ENCODE results near the gene CEND1. TPM values are rescaled to one million over a fixed set of nuclear protein-coding genes. Genes with fewer than 3 reads are reported as not detected.

Gene CEND1
- total RNA-seq, 4 donors from 2014 or later, result 0.17 to 2.9 (median 0.58) TPM

DNA sequence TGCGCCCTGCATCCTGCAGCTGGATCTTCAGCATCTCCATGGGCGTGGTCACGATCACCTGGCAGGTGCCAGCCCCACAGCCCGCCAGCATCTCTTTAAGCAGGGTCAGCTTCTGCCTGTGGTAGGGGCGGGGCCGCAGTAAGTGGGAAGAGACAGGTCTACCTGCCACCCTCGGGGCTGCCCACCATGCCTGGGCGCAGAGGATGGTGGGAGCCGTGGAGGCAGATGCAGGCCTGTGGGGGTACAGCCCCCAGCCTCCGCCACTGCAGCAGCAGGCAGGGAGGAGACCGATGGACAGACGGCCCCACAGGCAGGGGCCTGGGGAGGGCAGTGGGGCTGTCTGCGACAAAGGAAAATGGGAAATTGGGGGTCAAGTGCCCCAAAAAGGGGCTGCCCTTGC, 3.0 kb upstream of the CEND1 start:
- TF ChIP-seq EP300 (IDR thresholded peaks at IDR 0.05) (no peak), POLR2A (IDR thresholded peaks at IDR 0.05) (no peak), POLR2AphosphoS5 (IDR thresholded peaks at IDR 0.05) (no peak)
- TF ChIP-seq, protein P1, sequence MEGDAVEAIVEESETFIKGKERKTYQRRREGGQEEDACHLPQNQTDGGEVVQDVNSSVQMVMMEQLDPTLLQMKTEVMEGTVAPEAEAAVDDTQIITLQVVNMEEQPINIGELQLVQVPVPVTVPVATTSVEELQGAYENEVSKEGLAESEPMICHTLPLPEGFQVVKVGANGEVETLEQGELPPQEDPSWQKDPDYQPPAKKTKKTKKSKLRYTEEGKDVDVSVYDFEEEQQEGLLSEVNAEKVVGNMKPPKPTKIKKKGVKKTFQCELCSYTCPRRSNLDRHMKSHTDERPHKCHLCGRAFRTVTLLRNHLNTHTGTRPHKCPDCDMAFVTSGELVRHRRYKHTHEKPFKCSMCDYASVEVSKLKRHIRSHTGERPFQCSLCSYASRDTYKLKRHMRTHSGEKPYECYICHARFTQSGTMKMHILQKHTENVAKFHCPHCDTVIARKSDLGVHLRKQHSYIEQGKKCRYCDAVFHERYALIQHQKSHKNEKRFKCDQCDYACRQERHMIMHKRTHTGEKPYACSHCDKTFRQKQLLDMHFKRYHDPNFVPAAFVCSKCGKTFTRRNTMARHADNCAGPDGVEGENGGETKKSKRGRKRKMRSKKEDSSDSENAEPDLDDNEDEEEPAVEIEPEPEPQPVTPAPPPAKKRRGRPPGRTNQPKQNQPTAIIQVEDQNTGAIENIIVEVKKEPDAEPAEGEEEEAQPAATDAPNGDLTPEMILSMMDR (IDR thresholded peaks at IDR 0.05), result no peak
- Histone ChIP-seq H3K36me3 (peaks cover 0 to 35% of the 10 kb centered on the region in 2 donors), H3K27ac (no peak overlapping the region), H3K9me3 (no peaks in the 10 kb centered on the region), H3K4me3 (no peak overlapping the region), H3K27me3 (peaks cover 38% of the 10 kb centered on the region), H3K4me1 (peaks cover 0 to 65% (median 26%) of the 10 kb centered on the region in 3 donors)
- WGBS, 2 donors (ENCODE audit: low coverage in 1 of 2), result 60 to 80% methylated on average over 1 of the region's 13 CpGs
- ATAC-seq, result no peak

DNA sequence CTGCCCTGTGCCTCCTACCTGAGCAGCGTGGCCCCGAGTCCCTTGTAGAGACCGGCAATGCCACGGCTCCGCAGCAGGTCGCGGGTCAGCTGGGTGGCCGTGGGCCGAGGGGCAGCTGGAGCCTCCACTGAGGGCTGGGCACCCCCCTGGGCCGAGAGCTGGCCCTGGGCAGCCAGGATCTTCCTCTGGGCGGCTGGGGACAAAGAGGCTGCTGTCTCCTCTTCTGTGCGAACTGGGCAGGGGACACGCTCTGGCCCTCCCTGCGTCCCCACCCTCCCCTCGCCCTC, 2.6 kb upstream of the CEND1 start:
- WGBS, 2 donors (ENCODE audit: low coverage in 1 of 2), result 100% methylated on average over 1 of the region's 15 CpGs; no CpG with 5 or more reads in 1 of the 2 donors
- H3K9me3 ChIP-seq, result no peaks in the 10 kb centered on the region
- no peak for TF ChIP-seq EP300 (IDR thresholded peaks at IDR 0.05)
- no peak for TF ChIP-seq POLR2AphosphoS5 (IDR thresholded peaks at IDR 0.05)
- TF ChIP-seq POLR2A (IDR thresholded peaks at IDR 0.05), result no peak
- TF ChIP-seq, protein P1 (IDR thresholded peaks at IDR 0.05), result no peak
- H3K36me3 ChIP-seq, result peaks cover 0 to 35% of the 10 kb centered on the region in 2 donors
- no peak for ATAC-seq
- no peak overlapping the region for H3K4me3 ChIP-seq
- H3K27me3 ChIP-seq, result peaks cover 41% of the 10 kb centered on the region
- peaks cover 0 to 61% (median 26%) of the 10 kb centered on the region in 3 donors for H3K4me1 ChIP-seq
- no peak overlapping the region for H3K27ac ChIP-seq

DNA sequence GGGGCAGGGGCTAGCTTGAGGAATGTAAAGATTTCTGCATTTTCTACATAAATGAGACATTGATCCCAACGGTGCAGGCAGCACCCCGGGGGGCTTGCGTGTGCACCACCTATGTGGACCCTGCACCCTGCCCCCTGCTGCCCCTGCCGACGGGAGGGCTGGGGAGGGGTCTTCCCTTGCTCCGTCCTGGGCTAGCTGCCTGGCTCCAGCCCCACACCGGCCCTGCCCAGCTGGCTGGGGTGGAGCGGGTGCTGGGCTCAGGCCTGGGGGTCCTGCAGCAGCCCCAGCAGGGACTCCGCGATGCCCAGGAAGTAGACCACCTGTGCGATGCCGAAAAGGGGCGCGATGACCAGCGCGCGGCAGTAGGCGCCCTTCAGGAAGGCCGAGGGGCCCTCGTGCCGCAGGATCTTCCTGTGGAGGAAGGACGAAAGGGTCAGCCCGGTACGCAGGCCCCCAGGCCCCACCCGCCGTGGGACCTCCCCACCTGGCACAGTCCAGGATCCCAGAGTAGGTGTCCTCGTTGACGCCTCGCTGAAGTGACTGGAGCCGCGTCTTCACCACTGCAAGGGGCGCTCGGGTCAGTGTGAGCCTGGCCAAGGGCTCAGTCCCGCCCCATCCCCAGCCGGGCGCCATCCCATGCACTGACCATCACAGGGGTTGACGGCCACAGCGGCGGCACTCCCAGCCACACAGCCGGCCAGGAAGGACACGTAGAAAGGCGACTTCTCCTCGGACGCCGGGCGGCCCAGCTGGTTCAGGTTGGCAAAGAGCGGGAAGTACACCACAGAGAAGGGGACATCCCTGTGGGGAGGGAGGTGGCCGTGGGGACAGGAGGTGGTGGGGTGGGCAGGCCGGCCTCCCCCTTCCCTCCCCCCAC, 2.0 kb upstream of the CEND1 start:
- peaks cover 42% of the 10 kb centered on the region for H3K27me3 ChIP-seq
- no peaks in the 10 kb centered on the region for H3K9me3 ChIP-seq
- H3K4me3 ChIP-seq, result no peak overlapping the region
- no peak for ATAC-seq
- peaks cover 0 to 35% of the 10 kb centered on the region in 2 donors for H3K36me3 ChIP-seq
- no peak for TF ChIP-seq POLR2A (IDR thresholded peaks at IDR 0.05)
- no peak for TF ChIP-seq POLR2AphosphoS5 (IDR thresholded peaks at IDR 0.05)
- TF ChIP-seq, protein P1 (IDR thresholded peaks at IDR 0.05), result no peak
- TF ChIP-seq EP300 (IDR thresholded peaks at IDR 0.05), result no peak
- WGBS, 2 donors (ENCODE audit: low coverage in 1 of 2), result no CpG with 5 or more reads among the region's 49 CpGs
- no peak overlapping the region for H3K27ac ChIP-seq
- peaks cover 0 to 55% (median 23%) of the 10 kb centered on the region in 3 donors for H3K4me1 ChIP-seq

DNA sequence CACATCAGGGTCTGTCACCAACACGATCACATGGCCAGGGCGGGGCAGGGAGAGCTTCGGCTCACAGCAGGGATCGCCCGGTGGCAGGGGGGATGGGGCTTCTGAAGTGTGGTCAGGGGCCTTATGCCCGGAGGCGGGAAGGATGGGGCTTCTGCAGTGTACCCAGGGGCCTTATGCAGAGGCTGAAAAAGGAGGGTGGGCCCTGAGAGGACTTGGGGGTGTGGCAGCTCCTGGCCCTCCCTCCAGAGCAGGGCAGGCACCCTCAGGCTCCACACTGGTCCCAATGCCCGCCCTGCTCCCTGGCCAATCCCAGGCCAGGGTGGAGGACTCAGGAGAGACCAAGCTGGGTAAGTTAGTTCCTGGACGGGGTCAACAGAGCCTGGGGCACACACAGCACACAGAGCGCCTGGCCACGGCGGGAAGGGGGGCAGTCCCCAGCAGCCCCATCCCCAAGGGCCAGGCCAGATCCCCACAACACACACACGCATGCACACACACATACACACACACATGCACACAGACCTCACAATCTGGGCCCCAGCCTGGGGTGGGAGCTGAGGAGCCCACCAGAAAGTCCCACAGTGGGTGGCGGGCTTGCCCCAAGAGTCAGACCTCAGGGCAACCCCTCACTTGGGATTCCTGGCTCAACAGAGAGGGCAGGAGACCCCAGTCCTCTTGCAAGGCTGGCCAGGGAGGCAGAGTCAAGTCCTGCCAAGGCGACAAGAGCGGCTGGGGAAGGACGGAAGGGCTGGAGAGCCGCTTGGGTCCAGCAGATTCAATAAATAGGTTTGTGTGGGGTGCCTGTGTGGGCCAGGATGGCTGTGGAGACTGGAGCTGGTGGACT, 1.1 kb upstream of the CEND1 start:
- WGBS, 2 donors (ENCODE audit: low coverage in 1 of 2), result 27 to 57% methylated on average over 2 to 5 of the region's 18 CpGs
- ATAC-seq, result no peak

More for the DNA sequence above, 1.1 kb upstream of the CEND1 start:
- no peak overlapping the region for H3K4me3 ChIP-seq
- TF ChIP-seq EP300 (IDR thresholded peaks at IDR 0.05) (no peak), POLR2AphosphoS5 (IDR thresholded peaks at IDR 0.05) (no peak), POLR2A (IDR thresholded peaks at IDR 0.05) (no peak)
- TF ChIP-seq, protein P1 (IDR thresholded peaks at IDR 0.05), result no peak
- peaks cover 0 to 35% of the 10 kb centered on the region in 2 donors for H3K36me3 ChIP-seq
- H3K9me3 ChIP-seq, result no peaks in the 10 kb centered on the region
- H3K27me3 ChIP-seq, result peaks cover 42% of the 10 kb centered on the region
- H3K27ac ChIP-seq, result no peak overlapping the region
- H3K4me1 ChIP-seq, result peaks cover 0 to 47% (median 17%) of the 10 kb centered on the region in 3 donors

Measured in gastroesophageal sphincter (tissue), 4 donors.